Mesenchymal stem cell (in vitro differentiated cells and primary cell): ENCODE data around the gene FOXP1.
"Not testable (repeated sequence)": the region's sequence is repeated elsewhere in the genome, so short reads cannot be mapped to it uniquely, and the experiment has no call there.

Experiments used
- DNase-seq: peaks from one replicate; pipeline ENCODE4 v3.0.0-alpha.2; 2013
- H2AFZ ChIP-seq: one replicate; pipeline ENCODE4 v1.6.1; 2013; ENCODE audit warnings: low read depth, mild to moderate bottlenecking, control low read depth, inconsistent platforms, low read length, moderate library complexity
- H2AK5ac ChIP-seq: 2 replicates; pipeline ENCODE4 v1.6.1; 2013; ENCODE audit warnings: low read length, moderate library complexity, mild to moderate bottlenecking, inconsistent platforms; ENCODE audit not compliant: severe bottlenecking
- H2BK120ac ChIP-seq: one replicate; pipeline ENCODE4 v1.6.1; 2013; ENCODE audit warnings: low read depth, mild to moderate bottlenecking, inconsistent platforms, low read length, moderate library complexity
- H2BK12ac ChIP-seq, 2 experiments: one replicate each; pipeline ENCODE4 v1.6.1; 2013; ENCODE audit warnings: inconsistent platforms in 2 of 2, low read length in 2 of 2, mild to moderate bottlenecking in 2 of 2, moderate library complexity in 2 of 2, control low read depth in 1 of 2
- H2BK15ac ChIP-seq: one replicate; pipeline ENCODE4 v1.6.1; 2013; ENCODE audit warnings: mild to moderate bottlenecking, low read depth, inconsistent platforms; ENCODE audit not compliant: poor library complexity, severe bottlenecking
- H2BK5ac ChIP-seq: 2 replicates; pipeline ENCODE4 v1.6.1; 2013; ENCODE audit warnings: low read depth, mild to moderate bottlenecking, low read length, control low read depth, inconsistent platforms; ENCODE audit not compliant: poor library complexity, severe bottlenecking
- H3K14ac ChIP-seq, 2 experiments: one replicate each; pipeline ENCODE4 v1.6.1; 2013; ENCODE audit warnings: inconsistent platforms in 2 of 2, low read length in 2 of 2, control low read depth in 1 of 2, mild to moderate bottlenecking in 1 of 2, moderate library complexity in 1 of 2
- H3K18ac ChIP-seq, 2 experiments: one replicate each; pipeline ENCODE4 v1.6.1; 2013; ENCODE audit warnings: inconsistent platforms in 2 of 2, low read length in 2 of 2, control low read depth in 1 of 2, low read depth in 1 of 2, mild to moderate bottlenecking in 1 of 2
- H3K23ac ChIP-seq, 2 experiments: one replicate each; pipeline ENCODE4 v1.6.1; 2013; ENCODE audit warnings: inconsistent platforms in 2 of 2, low read length in 2 of 2, mild to moderate bottlenecking in 2 of 2, moderate library complexity in 2 of 2, control low read depth in 1 of 2
- H3K27ac ChIP-seq: 2 replicates; pipeline ENCODE4 v1.5.1; 2013; ENCODE audit warnings: mild to moderate bottlenecking, moderate library complexity, low read length, control low read depth, inconsistent platforms; ENCODE audit not compliant: poor library complexity, severe bottlenecking
- H3K27me3 ChIP-seq, 2 experiments: 2 replicates each; pipeline versions ENCODE4 v1.6.1 to v1.7.0; 2013; ENCODE audit warnings: low read length in 2 of 2, mild to moderate bottlenecking in 2 of 2, moderate library complexity in 2 of 2, control low read depth in 1 of 2, inconsistent platforms in 1 of 2; ENCODE audit not compliant: control insufficient read depth in 1 of 2, insufficient read depth in 1 of 2
- H3K36me3 ChIP-seq, 2 experiments: 2 replicates each; pipeline versions ENCODE4 v1.6.1 to v1.7.0; 2013; ENCODE audit warnings: low read length in 2 of 2, control low read depth in 1 of 2, inconsistent platforms in 1 of 2, low read depth in 1 of 2, mild to moderate bottlenecking in 1 of 2; ENCODE audit not compliant: insufficient read depth in 2 of 2, control insufficient read depth in 1 of 2
- H3K4ac ChIP-seq, 2 experiments: one replicate each; pipeline ENCODE4 v1.6.1; 2013; ENCODE audit warnings: inconsistent platforms in 2 of 2, low read length in 2 of 2, mild to moderate bottlenecking in 2 of 2, moderate library complexity in 2 of 2, control low read depth in 1 of 2, low read depth in 1 of 2
- H3K4me1 ChIP-seq: 2 replicates; pipeline ENCODE4 v1.6.1; 2013; ENCODE audit warnings: low read depth, low read length, control low read depth; ENCODE audit not compliant: control insufficient read depth, insufficient read depth
- H3K4me2 ChIP-seq: 2 replicates; pipeline ENCODE4 v1.6.1; 2013; ENCODE audit warnings: low read length, mild to moderate bottlenecking, inconsistent platforms; ENCODE audit not compliant: poor library complexity, severe bottlenecking
- H3K4me3 ChIP-seq, 2 experiments: 2 replicates each; pipeline versions ENCODE4 v1.5.1 to v1.7.0; 2013; ENCODE audit warnings: low read length in 2 of 2, mild to moderate bottlenecking in 2 of 2, control low read depth in 1 of 2, low read depth in 1 of 2; ENCODE audit not compliant: insufficient read depth in 1 of 2
- H3K79me1 ChIP-seq: replicated peaks from 2 replicates; pipeline ENCODE4 v1.6.1; 2013; ENCODE audit warnings: mild to moderate bottlenecking, control low read depth, low read length, inconsistent platforms; ENCODE audit not compliant: poor library complexity, severe bottlenecking
- H3K9ac ChIP-seq: 2 replicates; pipeline ENCODE4 v1.7.0; 2013; ENCODE audit warnings: mild to moderate bottlenecking, low read length, moderate library complexity
- H3K9me3 ChIP-seq: 2 replicates; pipeline ENCODE4 v1.7.0; 2013; ENCODE audit warnings: mild to moderate bottlenecking, low read length; ENCODE audit not compliant: control insufficient read depth
- H4K8ac ChIP-seq: one replicate; pipeline ENCODE4 v1.6.1; 2013; ENCODE audit warnings: inconsistent platforms, mild to moderate bottlenecking, low read length, moderate library complexity
- H4K91ac ChIP-seq: one replicate; pipeline ENCODE4 v1.6.1; 2013; ENCODE audit warnings: mild to moderate bottlenecking, low read length, inconsistent platforms
- WGBS: methylation state at CpG from one replicate; pipeline ENCODE4 v1.1.7; 2013; ENCODE audit warnings: mixed read lengths; 5-methylcytosine and 5-hydroxymethylcytosine counted together

FOXP1 gene

GRCh38 chr3:71438071-71438685, 145.3 kb downstream of the FOXP1 start:
- Histone ChIP-seq H2BK5ac (no peak overlapping the region), H3K4me1 (peaks cover 5% of the 10 kb centered on the region), H2AFZ (no peak overlapping the region), H2BK12ac (no peak overlapping the region), H3K9ac (no peak overlapping the region), H2BK120ac (no peak overlapping the region), H3K27me3 (no peaks in the 10 kb centered on the region), H4K8ac (no peak overlapping the region), H3K23ac (no peak overlapping the region), H3K9me3 (no peaks in the 10 kb centered on the region), H3K4me3 (no peak overlapping the region), H3K4me2 (no peak overlapping the region), H3K14ac (no peak overlapping the region), H2AK5ac (no peak overlapping the region), H3K18ac (no peak overlapping the region), H3K36me3 (peaks cover 0 to 13% of the 10 kb centered on the region in 2 experiments), H3K4ac (no peak overlapping the region), H2BK15ac (no peak overlapping the region), H3K27ac (no peak overlapping the region), H4K91ac (no peak overlapping the region), H3K79me1 (peaks cover 31% of the 10 kb centered on the region)
- 95% methylated on average over 7 of the region's 7 CpGs for WGBS
- DNase-seq, result no peak

DNA sequence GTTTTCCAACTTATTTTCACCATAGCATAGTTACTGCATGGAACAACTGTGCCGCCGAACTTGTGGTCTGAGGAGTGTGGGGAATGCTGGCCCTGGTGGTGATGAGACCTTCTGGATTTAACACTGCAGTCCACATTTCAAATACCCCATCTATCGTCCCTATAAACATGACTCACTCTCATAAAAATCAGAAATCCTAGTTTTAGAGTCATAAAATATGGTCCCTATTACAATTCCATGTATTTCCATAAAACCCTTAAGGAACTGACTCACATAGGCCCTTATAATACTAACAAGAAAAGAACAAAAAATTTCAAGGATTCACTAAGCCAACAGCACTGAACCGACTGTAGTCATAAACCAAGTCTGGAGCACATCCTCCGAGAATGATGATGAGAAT, 147.2 kb downstream of the FOXP1 start:
- no peak overlapping the region for H3K4me3 ChIP-seq
- no peaks in the 10 kb centered on the region for H3K9me3 ChIP-seq
- no peak overlapping the region for H2AK5ac ChIP-seq
- H3K4me2 ChIP-seq, result no peak overlapping the region
- H2BK12ac ChIP-seq, result no peak overlapping the region
- no peak overlapping the region for H3K18ac ChIP-seq
- 93% methylated on average over 5 of the region's 5 CpGs for WGBS
- no peak overlapping the region for H3K23ac ChIP-seq
- H2BK120ac ChIP-seq, result no peak overlapping the region
- peaks cover 9% of the 10 kb centered on the region for H3K4me1 ChIP-seq
- H3K27me3 ChIP-seq, result no peaks in the 10 kb centered on the region
- no peak overlapping the region for H2BK5ac ChIP-seq
- H3K27ac ChIP-seq, result no peak overlapping the region
- H3K36me3 ChIP-seq, result peaks cover 0 to 19% of the 10 kb centered on the region in 2 experiments
- no peak overlapping the region for H4K8ac ChIP-seq
- no peak for DNase-seq
- H3K4ac ChIP-seq, result no peak overlapping the region
- H3K14ac ChIP-seq, result no peak overlapping the region
- H4K91ac ChIP-seq, result no peak overlapping the region
- H3K9ac ChIP-seq, result no peak overlapping the region
- no peak overlapping the region for H2AFZ ChIP-seq
- peaks cover 36% of the 10 kb centered on the region for H3K79me1 ChIP-seq
- H2BK15ac ChIP-seq, result no peak overlapping the region

DNA sequence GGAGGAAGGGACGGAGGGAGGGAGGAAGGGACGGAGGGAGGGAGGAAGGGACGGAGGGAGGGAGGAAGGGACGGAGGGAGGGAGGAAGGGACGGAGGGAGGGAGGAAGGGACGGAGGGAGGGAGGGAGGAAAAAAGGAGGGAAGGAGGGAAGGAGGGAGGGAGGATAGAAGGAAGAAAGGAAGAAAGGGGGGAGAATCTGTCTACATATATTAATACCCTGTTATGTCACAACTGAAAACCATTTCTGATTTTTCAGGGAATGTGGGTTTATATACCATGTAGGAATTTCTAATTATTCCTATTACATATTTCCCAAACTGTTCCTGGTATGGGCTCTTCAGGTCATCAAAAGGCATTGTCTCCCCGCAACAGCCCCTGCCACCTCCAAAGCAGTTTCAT, 147.7 kb downstream of the FOXP1 start:
- not testable (repeated sequence) for H3K4ac ChIP-seq, H3K9me3 ChIP-seq, H3K14ac ChIP-seq, H2BK15ac ChIP-seq, H4K8ac ChIP-seq, H2AFZ ChIP-seq, H3K9ac ChIP-seq, H3K27ac ChIP-seq, H2AK5ac ChIP-seq, H3K27me3 ChIP-seq, H3K23ac ChIP-seq, DNase-seq, H3K4me3 ChIP-seq, H3K4me2 ChIP-seq, H4K91ac ChIP-seq, H2BK5ac ChIP-seq, H3K18ac ChIP-seq, H2BK12ac ChIP-seq, H2BK120ac ChIP-seq
- Histone ChIP-seq H3K4me1 (peaks cover 14% of the 10 kb centered on the region), H3K79me1 (peaks cover 38% of the 10 kb centered on the region), H3K36me3 (peaks cover 0 to 20% of the 10 kb centered on the region in 2 experiments)
- 96% methylated on average over 1 of the region's 7 CpGs for WGBS

DNA sequence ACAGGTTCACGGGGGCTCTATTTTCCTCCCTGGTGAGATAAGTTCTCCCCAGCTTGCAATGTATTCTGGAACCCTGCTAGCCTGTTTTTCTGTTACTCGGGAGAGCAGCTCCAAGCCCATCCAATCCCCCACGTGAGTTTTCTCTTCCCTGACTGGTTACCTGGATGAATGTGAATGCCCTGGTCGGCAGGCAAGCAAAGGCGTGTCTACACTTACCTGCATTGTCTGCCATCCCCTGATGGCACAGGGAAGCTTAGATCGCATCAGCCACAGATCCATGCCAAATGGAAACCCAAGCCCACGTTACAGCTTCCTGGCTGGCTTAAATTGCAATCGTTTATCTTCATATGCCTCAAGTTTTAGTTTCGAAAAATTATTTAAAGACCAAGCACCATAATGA, 149.9 kb downstream of the FOXP1 start:
- Histone ChIP-seq H2AFZ (no peak overlapping the region), H3K36me3 (peaks cover 0 to 19% of the 10 kb centered on the region in 2 experiments), H3K9me3 (no peaks in the 10 kb centered on the region), H2AK5ac (no peak overlapping the region), H3K27ac (no peak overlapping the region), H4K8ac (no peak overlapping the region), H3K18ac (no peak overlapping the region), H3K4me1 (peaks cover 21% of the 10 kb centered on the region), H3K27me3 (no peaks in the 10 kb centered on the region), H3K79me1 (peaks cover 43% of the 10 kb centered on the region), H3K4me2 (no peak overlapping the region), H2BK15ac (no peak overlapping the region), H3K4me3 (no peak overlapping the region), H3K14ac (no peak overlapping the region), H3K9ac (no peak overlapping the region), H2BK12ac (no peak overlapping the region), H4K91ac (no peak overlapping the region), H3K4ac (no peak overlapping the region), H2BK120ac (no peak overlapping the region), H2BK5ac (no peak overlapping the region), H3K23ac (no peak overlapping the region)
- 71% methylated on average over 8 of the region's 9 CpGs for WGBS
- no peak for DNase-seq
